Body of pancreas (tissue), 4 donors: ENCODE data around the gene NOXA1. TPM values are rescaled to one million over a fixed set of nuclear protein-coding genes. Genes with fewer than 3 reads are reported as not detected.
A peak's percentile ranks its signal among the peaks of the same experiment; 100 is the strongest.

Experiments used
- ATAC-seq: fragments of 150-250 bp; one replicate; pipeline ENCODE4 v1.9.1; 2016
- DNase-seq, 4 donors: peaks; one replicate each; pipeline ENCODE4 v3.0.0-alpha.2; 2019
- H3K27ac ChIP-seq, 4 donors: fragments of 200-600 bp; sonication (generic); 1 replicate in 3 of 4; 2 replicates in 1 of 4; pipeline versions ENCODE4 v1.5.1 to v1.6.1; 2016 to 2019; ENCODE audit warnings: mild to moderate bottlenecking in 1 of 4, mixed read lengths in 1 of 4, moderate library complexity in 1 of 4
- H3K27me3 ChIP-seq, 2 donors: fragments of 200-600 bp; sonication (generic); one replicate each; pipeline ENCODE4 v1.6.0; 2016; ENCODE audit warnings: mild to moderate bottlenecking in 1 of 2
- H3K36me3 ChIP-seq, 2 donors: fragments of 200-600 bp; sonication (generic); replicated peaks in 1 of 2; 2 replicates each; pipeline ENCODE4 v1.5.1; 2016; ENCODE audit warnings: low read depth in 2 of 2; ENCODE audit not compliant: insufficient read depth in 1 of 2
- H3K4me1 ChIP-seq: fragments of 200-600 bp; sonication (generic); one replicate; pipeline ENCODE4 v1.6.0; 2016
- H3K4me3 ChIP-seq, 2 donors: fragments of 200-600 bp; sonication (generic); 1 replicate in 1 of 2; 2 replicates in 1 of 2; pipeline ENCODE4 v1.5.1; 2016 to 2019
- H3K9me3 ChIP-seq, 3 donors: fragments of 200-600 bp; sonication (generic); 1 replicate in 2 of 3; 2 replicates in 1 of 3; pipeline ENCODE4 v1.5.1; 2016
- POLR2A ChIP-seq, 3 donors: fragments of 450-650 bp; IDR thresholded peaks; one replicate each; pipeline ENCODE4 v1.6.1; 2016; ENCODE audit warnings: antibody characterized with exemption in 3 of 3, mild to moderate bottlenecking in 2 of 3
- WGBS, 2 donors: methylation state at CpG; one replicate each; pipeline ENCODE4 v1.1.5; 2017; 5-methylcytosine and 5-hydroxymethylcytosine counted together
- intact Hi-C: fragments of 100-400 bp; cut with DNase I; formaldehyde crosslinking; loops from one replicate; pipeline ENCODE4 v1.15.1; 2023
- total RNA-seq, 2 donors: library from RNA; depleted of rRNA; stranded (reverse); fragments of >200 nt; gene quantifications; one replicate each; pipeline ENCODE4 v1.1.0, GENCODE V29; 2016
- TF ChIP-seq, protein P1 (sequence below), 7 experiments: fragments of 450-650 bp in 4 of 7; fragments of 200-600 bp in 3 of 7; sonication (generic) in 3 of 7; IDR thresholded peaks; one replicate each; pipeline ENCODE4 v1.5.1; 2016 to 2019; ENCODE audit warnings: antibody characterized with exemption in 7 of 7

Gene NOXA1
- 10 to 100 TPM in 1 of 2 donors, 1 to 10 TPM in 1; 7.3 to 12.9 TPM for total RNA-seq

- no peaks in the 10 kb centered on the region for H3K36me3 ChIP-seq
- no peaks in the 10 kb centered on the region for H3K27me3 ChIP-seq
- H3K9me3 ChIP-seq, result no peaks in the 10 kb centered on the region
- H3K27ac ChIP-seq, result peak within 1 kb of the TSS; percentile 76 to 93 (median 88)
- H3K4me3 ChIP-seq, result peak within 1 kb of the TSS; percentile 77 to 93
- DNase-seq (peak; percentile 93 to 97 (median 95)), ATAC-seq (peak; percentile 96)
- WGBS, 2 donors, result 0% methylated on average over 1 to 58 of the region's 113 CpGs
- intact Hi-C loops, result no loop called here
- H3K4me1 ChIP-seq, result peaks cover 40% of the 10 kb centered on the region
- TF ChIP-seq, protein P1, sequence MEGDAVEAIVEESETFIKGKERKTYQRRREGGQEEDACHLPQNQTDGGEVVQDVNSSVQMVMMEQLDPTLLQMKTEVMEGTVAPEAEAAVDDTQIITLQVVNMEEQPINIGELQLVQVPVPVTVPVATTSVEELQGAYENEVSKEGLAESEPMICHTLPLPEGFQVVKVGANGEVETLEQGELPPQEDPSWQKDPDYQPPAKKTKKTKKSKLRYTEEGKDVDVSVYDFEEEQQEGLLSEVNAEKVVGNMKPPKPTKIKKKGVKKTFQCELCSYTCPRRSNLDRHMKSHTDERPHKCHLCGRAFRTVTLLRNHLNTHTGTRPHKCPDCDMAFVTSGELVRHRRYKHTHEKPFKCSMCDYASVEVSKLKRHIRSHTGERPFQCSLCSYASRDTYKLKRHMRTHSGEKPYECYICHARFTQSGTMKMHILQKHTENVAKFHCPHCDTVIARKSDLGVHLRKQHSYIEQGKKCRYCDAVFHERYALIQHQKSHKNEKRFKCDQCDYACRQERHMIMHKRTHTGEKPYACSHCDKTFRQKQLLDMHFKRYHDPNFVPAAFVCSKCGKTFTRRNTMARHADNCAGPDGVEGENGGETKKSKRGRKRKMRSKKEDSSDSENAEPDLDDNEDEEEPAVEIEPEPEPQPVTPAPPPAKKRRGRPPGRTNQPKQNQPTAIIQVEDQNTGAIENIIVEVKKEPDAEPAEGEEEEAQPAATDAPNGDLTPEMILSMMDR (IDR thresholded peaks at IDR 0.05), result peak; percentile 62 to 99 (median 85)
- TF ChIP-seq POLR2A (IDR thresholded peaks at IDR 0.05), result no peak
Measured at GRCh38 chr9:137422604-137423513, at the start of gene NOXA1, which contains the start of gene EXD3. Gene NOXA1 (plus strand): TSS chr9:137423393. CDS start chr9:137423530, 137 bp downstream. Gene EXD3 (minus strand): TSS chr9:137423162. CDS start chr9:137395357, 27,805 bp downstream.

GRCh38 chr9:137373611-137373980, 49.6 kb upstream of the NOXA1 start:
- DNase-seq, result peak in 1 of 4 donors; percentile 3
- TF ChIP-seq POLR2A (IDR thresholded peaks at IDR 0.05), result no peak
- TF ChIP-seq, protein P1 (IDR thresholded peaks at IDR 0.05), result no peak
- no peaks in the 10 kb centered on the region for H3K36me3 ChIP-seq
- H3K9me3 ChIP-seq, result no peaks in the 10 kb centered on the region
- no peaks in the 10 kb centered on the region for H3K27me3 ChIP-seq
- no peak for ATAC-seq
- peaks cover 17% of the 10 kb centered on the region for H3K4me1 ChIP-seq
- intact Hi-C loops, result no loop called here
- no peak overlapping the region for H3K4me3 ChIP-seq
- WGBS, 2 donors, result 91 to 98% methylated on average over 15 to 16 of the region's 16 CpGs
- H3K27ac ChIP-seq, result no peak overlapping the region

DNA sequence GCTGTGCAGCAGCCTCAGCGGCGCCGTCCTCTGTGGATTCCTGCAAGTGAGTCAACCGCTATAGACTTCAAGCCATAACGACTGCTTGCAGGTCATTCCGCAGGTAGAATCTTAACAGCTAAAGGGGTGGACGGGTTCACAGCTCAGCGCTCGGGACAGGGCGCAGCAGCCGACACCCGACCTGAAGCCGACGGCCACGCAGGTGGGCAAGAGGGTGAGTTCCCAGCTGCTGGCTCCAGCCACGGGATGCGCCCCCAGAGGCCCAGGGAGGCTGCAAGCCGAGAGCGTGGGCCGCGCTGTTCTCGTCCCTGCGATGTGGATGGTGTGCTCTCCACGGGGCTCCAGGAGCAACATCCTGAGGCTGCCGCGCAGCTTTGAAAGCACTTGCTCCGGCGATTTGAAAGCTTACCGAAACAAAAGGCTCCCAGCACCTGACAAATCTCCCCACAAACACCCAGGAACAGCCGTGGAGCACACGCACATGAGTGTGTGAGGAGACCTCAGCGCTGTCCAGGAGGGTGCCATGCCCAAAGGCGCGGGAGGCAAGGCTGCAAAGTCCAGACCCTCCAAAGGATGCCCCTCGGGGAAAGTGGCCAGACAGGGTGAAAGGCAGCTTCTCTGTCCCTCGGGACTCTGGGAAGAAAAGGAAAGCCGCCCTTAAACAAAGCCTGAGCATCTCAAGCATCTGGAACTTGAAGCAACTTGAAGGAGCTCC, 48.9 kb upstream of the NOXA1 start:
- intact Hi-C loops, result no loop called here
- WGBS, 2 donors, result 95 to 97% methylated on average over 23 to 36 of the region's 37 CpGs
- peak in 1 of 4 donors; percentile 1 for DNase-seq
- Histone ChIP-seq H3K4me3 (no peak overlapping the region), H3K36me3 (no peaks in the 10 kb centered on the region), H3K27me3 (no peaks in the 10 kb centered on the region), H3K4me1 (peaks cover 17% of the 10 kb centered on the region), H3K9me3 (no peaks in the 10 kb centered on the region), H3K27ac (no peak overlapping the region)
- ATAC-seq, result no peak
- TF ChIP-seq, protein P1 (IDR thresholded peaks at IDR 0.05), result no peak
- TF ChIP-seq POLR2A (IDR thresholded peaks at IDR 0.05), result no peak

DNA sequence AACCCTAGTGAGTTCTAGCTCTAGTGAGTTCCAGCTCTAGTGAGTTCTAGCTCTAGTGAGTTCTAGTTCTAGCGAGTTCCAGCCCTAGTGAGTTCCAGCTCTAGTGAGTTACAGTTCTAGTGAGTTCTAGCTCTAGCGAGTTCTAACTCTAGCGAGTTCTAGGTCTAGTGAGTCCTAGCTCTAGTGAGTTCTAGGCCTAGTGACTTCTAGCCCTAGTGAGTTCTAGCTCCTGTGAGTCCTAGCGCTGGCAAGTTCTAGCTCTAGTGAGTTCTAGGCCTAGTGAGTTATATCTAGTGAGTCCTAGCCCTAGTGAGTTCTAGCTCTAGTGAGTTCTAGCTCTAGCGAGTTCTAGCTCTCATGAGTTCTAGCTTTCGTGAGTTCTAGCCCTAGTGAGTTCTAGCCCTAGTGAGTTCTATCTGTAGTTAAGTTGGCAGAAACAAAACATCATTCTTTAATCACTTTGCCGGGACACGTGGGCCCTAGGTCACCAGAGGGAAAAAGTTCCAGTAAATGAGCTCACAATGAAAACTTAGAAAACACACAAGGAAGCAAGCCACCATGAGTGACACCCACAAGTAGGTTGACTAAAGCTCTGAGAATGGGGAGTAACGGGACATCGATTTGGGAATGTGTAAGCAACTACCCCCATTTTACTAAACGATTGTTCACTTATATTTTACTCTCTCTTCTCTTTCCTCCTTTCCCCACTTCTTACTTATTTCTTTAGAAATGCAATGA, 47.7 kb upstream of the NOXA1 start:
- H3K4me3 ChIP-seq, result no peak overlapping the region
- ATAC-seq (no peak), DNase-seq (peak in 1 of 4 donors; percentile 0)
- no peaks in the 10 kb centered on the region for H3K36me3 ChIP-seq
- TF ChIP-seq, protein P1 (IDR thresholded peaks at IDR 0.05), result no peak
- no peak for TF ChIP-seq POLR2A (IDR thresholded peaks at IDR 0.05)
- H3K27me3 ChIP-seq, result no peaks in the 10 kb centered on the region
- intact Hi-C loops, result no loop called here
- H3K9me3 ChIP-seq, result no peaks in the 10 kb centered on the region
- H3K4me1 ChIP-seq, result peaks cover 10% of the 10 kb centered on the region
- 94 to 96% methylated on average over 11 of the region's 11 CpGs for WGBS, 2 donors
- H3K27ac ChIP-seq, result no peak overlapping the region
